Stimulated activated CD4-positive, alpha-beta T cell treated with anti-CD3 and anti-CD28 coated beads, Interleukin-12 subunit alpha, Interleukin-12 subunit beta, amount 100 ng/mL, for 48 hours (primary cell): ENCODE data around the gene PLEKHG4.
A peak's percentile ranks its signal among the peaks of the same experiment; 100 is the strongest.

Source experiments
- DNase-seq, 3 donors: peaks; one replicate each; pipeline ENCODE4 v3.0.0-alpha.2; 2020; ENCODE audit warnings: low read depth in 2 of 3, low spot score in 1 of 3

PLEKHG4 gene

GRCh38 chr16:67264277-67264676 is 15.1 kb upstream of the PLEKHG4 start:
- no peak for DNase-seq

- DNase-seq: no peak
Measured at GRCh38 chr16:67264866-67265265, 14.5 kb upstream of the PLEKHG4 start.

- DNase-seq: no peak
Measured at GRCh38 chr16:67265834-67266233, 13.5 kb upstream of the PLEKHG4 start.

GRCh38 chr16:67268136-67268579 is 11.2 kb upstream of the PLEKHG4 start:
- DNase-seq: no peak

DNA sequence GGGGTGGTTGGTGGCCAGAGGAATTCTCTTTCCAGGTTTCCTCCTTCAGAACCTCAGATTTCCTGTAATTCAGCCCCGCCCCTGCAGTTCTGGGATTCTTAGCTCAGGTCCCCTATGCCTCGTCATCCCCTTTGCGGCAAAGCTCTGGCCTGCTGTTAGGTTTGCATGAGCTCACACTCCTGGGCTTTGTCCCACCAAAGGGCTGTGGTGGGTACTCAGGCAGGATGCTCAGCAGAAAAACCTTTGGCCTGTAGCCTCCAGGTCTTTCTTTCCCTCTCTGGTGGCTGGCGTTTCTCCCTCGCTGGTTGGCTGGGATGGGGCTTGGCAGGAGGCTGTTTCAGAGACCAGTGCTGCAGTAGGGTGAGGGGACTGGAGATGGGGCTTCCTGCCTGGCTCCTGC is 9.6 kb upstream of the PLEKHG4 start:
- DNase-seq: no peak

DNA sequence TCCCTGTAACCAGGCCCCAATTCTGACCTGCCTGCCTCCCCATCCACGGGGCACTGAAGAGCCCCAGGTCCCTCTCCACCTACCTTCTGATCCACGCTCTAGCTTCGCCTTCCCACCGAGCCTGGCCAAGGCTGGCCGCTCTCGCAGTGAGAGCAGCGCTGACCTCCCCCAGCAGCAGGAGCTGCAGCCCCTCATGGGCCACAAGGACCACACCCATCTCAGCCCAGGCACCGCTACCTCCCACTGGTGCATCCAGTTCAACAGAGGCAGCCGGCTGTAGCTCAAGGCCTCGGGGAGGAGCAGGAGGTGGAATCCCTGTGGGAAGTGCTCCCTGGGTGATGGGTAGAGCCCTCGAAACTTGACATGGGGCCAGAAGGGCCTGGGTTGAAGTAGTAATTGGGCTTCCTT is 8.4 kb upstream of the PLEKHG4 start:
- DNase-seq: no peak

GRCh38 chr16:67271446-67271845 is 7.9 kb upstream of the PLEKHG4 start:
- DNase-seq: no peak

GRCh38 chr16:67275321-67275720 is 4.0 kb upstream of the PLEKHG4 start:
- no peak for DNase-seq

- peak in 2 of 3 donors; percentile 26 to 45 for DNase-seq
Measured at GRCh38 chr16:67277294-67277998, 1.9 kb upstream of the PLEKHG4 start.

DNA sequence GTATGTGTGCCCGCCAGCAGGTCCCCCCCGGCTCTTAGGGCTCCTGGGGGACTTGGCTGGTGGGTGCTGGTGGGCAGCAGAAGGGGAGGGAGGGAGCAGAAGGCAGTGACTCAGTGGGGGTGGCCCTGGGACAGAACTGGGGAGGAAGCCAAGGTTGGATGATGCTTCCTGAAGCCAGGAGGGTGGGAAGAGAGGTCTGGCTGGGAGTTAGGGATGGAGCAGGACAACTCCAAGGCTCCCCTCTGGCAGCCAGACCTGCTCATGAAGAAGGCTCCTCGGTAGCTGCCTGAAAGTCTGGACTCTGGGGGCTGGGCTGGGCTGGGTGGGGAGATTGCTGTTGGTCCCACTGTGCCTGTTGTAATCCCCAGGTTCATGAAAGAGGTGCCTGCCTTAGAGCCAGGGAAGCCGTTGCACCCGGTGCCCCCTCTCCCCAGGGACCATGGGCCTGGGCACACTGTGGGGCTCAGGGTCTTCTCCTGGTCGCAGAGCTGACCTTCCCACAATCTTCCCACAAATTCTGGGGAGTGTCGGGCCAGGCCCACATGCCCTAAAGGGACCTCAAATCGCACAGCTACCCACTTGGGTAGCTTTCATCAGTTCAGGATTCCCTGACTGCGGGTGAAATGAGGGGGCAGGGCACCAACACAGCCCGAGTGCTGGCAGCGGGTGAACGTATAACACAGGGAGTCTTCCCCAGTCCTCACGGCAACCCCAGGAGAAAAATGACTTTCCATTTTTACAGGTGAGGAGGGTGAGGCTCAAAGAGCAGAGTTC is 1.1 kb upstream of the PLEKHG4 start:
- DNase-seq: peak in 1 of 3 donors; percentile 16

DNA sequence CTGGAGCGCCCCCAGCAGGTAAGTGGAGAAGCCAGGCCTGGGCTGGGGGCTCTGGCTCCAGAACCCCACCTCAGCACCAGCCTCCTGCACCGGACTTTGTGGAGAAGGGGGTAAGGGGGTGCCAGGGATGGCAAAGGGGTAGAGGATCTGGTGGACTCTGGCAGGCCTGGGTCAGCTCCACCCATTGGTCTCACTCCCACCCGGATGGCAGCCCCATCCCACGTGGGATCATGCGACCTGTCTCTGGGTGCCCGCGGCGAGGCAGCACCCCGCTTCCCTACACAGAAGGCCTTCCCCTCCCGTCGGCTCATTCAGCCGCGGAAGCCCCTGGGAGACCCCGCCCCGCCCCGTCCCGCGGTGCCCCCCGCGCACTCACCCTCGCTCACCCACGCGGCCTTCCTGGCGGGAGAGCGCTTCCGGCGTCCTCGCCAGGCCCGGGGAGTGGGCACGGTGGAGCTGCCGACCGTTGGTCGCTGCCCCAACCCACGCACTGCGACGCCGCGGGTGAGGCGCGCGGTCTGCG is 498 bp upstream of the PLEKHG4 start:
- DNase-seq: peak; percentile 43 to 45 (median 45)

GRCh38 chr16:67280090-67281015 is 1.0 kb downstream of the PLEKHG4 start:
- DNase-seq: no peak

GRCh38 chr16:67281536-67282446 is 2.5 kb downstream of the PLEKHG4 start:
- DNase-seq: no peak

DNA sequence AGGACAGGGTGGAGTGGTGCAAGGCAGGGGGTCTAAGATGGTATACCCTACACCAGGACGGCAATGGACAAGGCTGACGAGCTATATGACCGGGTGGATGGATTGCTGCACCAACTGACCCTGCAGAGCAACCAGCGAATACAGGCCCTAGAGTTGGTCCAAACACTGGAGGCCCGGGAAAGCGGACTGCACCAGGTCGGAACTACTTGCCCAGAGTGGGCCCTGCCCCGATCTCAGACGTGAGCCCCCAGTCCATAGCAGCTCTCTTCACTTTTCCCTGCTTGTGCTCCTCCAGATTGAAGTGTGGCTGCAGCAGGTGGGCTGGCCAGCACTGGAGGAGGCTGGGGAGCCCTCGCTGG is 3.1 kb downstream of the PLEKHG4 start:
- DNase-seq: no peak

GRCh38 chr16:67283039-67283825 is 3.9 kb downstream of the PLEKHG4 start:
- no peak for DNase-seq

DNA sequence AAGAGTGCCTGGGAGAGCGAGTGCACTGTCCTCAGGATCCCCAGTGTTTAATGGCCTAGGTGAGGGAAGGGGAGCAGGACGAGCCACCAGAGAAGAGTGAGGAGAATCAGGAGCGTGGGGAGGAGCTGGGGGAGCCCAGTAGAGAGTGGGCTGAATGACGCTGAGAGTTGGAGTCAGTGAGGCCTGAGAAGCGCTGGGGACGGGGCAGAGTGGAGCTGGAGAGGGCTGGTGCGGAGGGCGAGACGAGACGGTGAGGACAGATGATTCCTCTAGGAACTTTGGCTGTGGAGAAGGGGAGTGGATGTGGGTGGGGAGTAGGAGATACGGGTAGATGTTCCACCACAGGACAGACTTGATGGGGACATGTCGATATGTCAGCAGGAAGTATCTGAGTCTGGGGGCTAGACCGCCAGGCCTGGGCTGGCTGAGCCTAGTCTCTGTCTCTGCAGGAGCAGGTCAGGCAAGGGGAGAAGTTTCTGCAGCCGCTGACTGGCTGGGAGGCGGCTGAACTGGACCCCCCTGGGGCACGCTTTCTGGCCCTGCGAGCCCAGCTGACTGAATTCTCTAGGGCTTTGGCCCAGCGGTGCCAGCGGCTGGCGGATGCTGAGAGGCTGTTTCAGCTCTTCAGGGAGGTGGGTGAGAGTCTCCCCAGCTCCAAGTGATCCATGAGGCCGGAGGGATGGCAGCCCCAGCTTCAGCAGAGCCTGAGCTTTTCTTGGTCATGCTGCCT is 4.7 kb downstream of the PLEKHG4 start:
- DNase-seq: no peak

GRCh38 chr16:67284699-67285646 is 5.6 kb downstream of the PLEKHG4 start:
- no peak for DNase-seq
